ENCODE measurements around the gene SSBP1.

DNA sequence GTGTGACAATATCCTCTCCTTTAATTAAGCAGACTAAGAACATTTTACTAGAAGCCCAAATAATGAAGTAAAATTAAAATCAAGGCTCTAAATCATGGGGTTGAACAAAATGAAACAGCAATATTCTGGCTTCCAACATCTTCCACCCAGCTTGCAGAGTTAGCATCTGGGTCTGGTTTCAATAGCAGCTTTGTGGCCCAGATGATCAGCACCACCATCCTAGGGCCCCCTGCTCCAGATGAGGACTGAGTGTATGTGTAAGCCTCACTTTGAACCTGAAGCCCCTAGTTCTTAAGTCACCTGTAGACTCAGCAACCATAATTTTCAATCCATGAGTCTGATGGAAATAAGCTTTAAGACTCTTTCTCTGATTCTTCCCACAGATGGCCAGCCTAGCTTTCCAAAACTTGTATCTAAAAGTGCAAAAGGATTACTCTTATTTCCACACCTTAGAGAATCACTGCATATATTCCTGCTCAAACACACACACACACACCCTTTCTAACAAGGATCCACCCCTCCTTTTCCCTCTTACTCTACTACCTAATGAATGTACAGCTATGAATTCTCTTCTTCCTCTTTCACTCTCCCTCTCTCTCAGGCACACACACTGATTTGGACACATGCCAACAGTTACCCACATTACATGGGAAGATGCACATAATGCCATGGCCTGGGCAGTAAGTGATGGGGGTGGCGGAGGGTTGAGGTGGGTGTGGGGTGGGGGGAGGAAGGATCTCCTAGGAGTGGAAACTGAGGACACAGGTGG, 39.7 kb upstream of the SSBP1 start:
- TF ChIP-seq, protein P1, sequence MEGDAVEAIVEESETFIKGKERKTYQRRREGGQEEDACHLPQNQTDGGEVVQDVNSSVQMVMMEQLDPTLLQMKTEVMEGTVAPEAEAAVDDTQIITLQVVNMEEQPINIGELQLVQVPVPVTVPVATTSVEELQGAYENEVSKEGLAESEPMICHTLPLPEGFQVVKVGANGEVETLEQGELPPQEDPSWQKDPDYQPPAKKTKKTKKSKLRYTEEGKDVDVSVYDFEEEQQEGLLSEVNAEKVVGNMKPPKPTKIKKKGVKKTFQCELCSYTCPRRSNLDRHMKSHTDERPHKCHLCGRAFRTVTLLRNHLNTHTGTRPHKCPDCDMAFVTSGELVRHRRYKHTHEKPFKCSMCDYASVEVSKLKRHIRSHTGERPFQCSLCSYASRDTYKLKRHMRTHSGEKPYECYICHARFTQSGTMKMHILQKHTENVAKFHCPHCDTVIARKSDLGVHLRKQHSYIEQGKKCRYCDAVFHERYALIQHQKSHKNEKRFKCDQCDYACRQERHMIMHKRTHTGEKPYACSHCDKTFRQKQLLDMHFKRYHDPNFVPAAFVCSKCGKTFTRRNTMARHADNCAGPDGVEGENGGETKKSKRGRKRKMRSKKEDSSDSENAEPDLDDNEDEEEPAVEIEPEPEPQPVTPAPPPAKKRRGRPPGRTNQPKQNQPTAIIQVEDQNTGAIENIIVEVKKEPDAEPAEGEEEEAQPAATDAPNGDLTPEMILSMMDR (IDR thresholded peaks at IDR 0.05; ENCODE audit: low read depth, low read length, missing input control), result no peak
- no peak for TF ChIP-seq RAD21 (IDR thresholded peaks at IDR 0.05)
- no peak for TF ChIP-seq GABPA (IDR thresholded peaks at IDR 0.05 in 1 of 2, conservative IDR thresholded peaks at IDR 0.05 in 1 of 2)

All from liver (tissue), 3 donors.